Loucy (cell line): ENCODE results near the gene MROH8.

Source experiments
- H2AFZ ChIP-seq: fragments of 200-600 bp; sonication (generic); 2 replicates; pipeline ENCODE4 v1.6.0; 2016; ENCODE audit warnings: antibody characterized with exemption, mild to moderate bottlenecking, low read length, moderate library complexity
- H3F3A ChIP-seq: fragments of 200-600 bp; 2 replicates; pipeline ENCODE4 v1.6.0; 2016; ENCODE audit warnings: antibody characterized with exemption, low read depth, mild to moderate bottlenecking
- H3K27me3 ChIP-seq: fragments of 200-600 bp; sonication (generic); 2 replicates; pipeline ENCODE4 v1.6.1; 2014; ENCODE audit warnings: low read length, mild to moderate bottlenecking; ENCODE audit not compliant: insufficient read depth, poor library complexity, severe bottlenecking
- H3K36me3 ChIP-seq: fragments of 200-600 bp; sonication (generic); 2 replicates; pipeline ENCODE4 v1.6.1; 2016; ENCODE audit warnings: low read length; ENCODE audit not compliant: insufficient read depth
- H3K4me1 ChIP-seq: fragments of 200-600 bp; sonication (generic); 2 replicates; pipeline ENCODE4 v1.5.1; 2014; ENCODE audit warnings: low read length, mild to moderate bottlenecking; ENCODE audit not compliant: insufficient read depth, poor library complexity, severe bottlenecking
- H3K4me2 ChIP-seq: fragments of 200-600 bp; sonication (generic); 2 replicates; pipeline ENCODE4 v1.6.0; 2014; ENCODE audit warnings: antibody characterized with exemption, low read length, low read depth, mild to moderate bottlenecking; ENCODE audit not compliant: poor library complexity, severe bottlenecking
- H3K4me3 ChIP-seq: fragments of 200-600 bp; sonication (generic); 2 replicates; pipeline ENCODE4 v1.5.1; 2014; ENCODE audit warnings: low read length, mild to moderate bottlenecking, mixed read lengths; ENCODE audit not compliant: poor library complexity, severe bottlenecking
- H3K79me2 ChIP-seq: fragments of 200-600 bp; sonication (generic); 2 replicates; pipeline ENCODE4 v1.6.1; 2014; ENCODE audit warnings: low read length; ENCODE audit not compliant: insufficient read depth
- H3K9ac ChIP-seq: fragments of 200-600 bp; sonication (generic); 2 replicates; pipeline ENCODE4 v1.6.0; 2014; ENCODE audit warnings: mild to moderate bottlenecking, low read depth, low read length, moderate library complexity; ENCODE audit not compliant: poor library complexity, severe bottlenecking
- H3K9me2 ChIP-seq: fragments of 200-600 bp; sonication (generic); replicated peaks from 2 replicates; pipeline ENCODE4 v1.6.1; 2016; ENCODE audit warnings: low read depth, low read length, mixed read lengths
- H3K9me3 ChIP-seq: fragments of 200-600 bp; sonication (generic); 2 replicates; pipeline ENCODE4 v1.6.1; 2014; ENCODE audit warnings: mild to moderate bottlenecking, antibody characterized with exemption, low read length, low read depth; ENCODE audit not compliant: insufficient read depth
- H4K20me1 ChIP-seq: fragments of 200-600 bp; sonication (generic); 2 replicates; pipeline ENCODE4 v1.6.0; 2014; ENCODE audit warnings: antibody characterized with exemption, low read length, mild to moderate bottlenecking; ENCODE audit not compliant: insufficient read depth, poor library complexity, severe bottlenecking
- CTCF ChIP-seq: fragments of 200-600 bp; sonication (generic); conservative IDR thresholded peaks from 2 replicates; pipeline ENCODE4 v1.5.1; 2014; ENCODE audit warnings: mild to moderate bottlenecking, antibody characterized with exemption, low read length
- EZH2phosphoT487 ChIP-seq: fragments of 200-600 bp; IDR thresholded peaks from 2 replicates; pipeline ENCODE4 v1.6.1; 2018; ENCODE audit warnings: antibody characterized with exemption, mild to moderate bottlenecking, moderate library complexity, borderline replicate concordance

MROH8 gene

GRCh38 chr20:37077009-37077408 is 102.3 kb downstream of the MROH8 start:
- peaks cover 30% of the 10 kb centered on the region for H4K20me1 ChIP-seq
- H3K9me3 ChIP-seq = peaks cover 5% of the 10 kb centered on the region; the same call in 1 of the 2 replicates
- H3K4me1 ChIP-seq = no peaks in the 10 kb centered on the region
- H3K27me3 ChIP-seq = no peaks in the 10 kb centered on the region
- H3K4me2 ChIP-seq = no peak overlapping the region
- H3F3A ChIP-seq = no peaks in the 10 kb centered on the region
- peaks cover 57% of the 10 kb centered on the region; the same call in 1 of the 2 replicates for H3K36me3 ChIP-seq
- no peaks in the 10 kb centered on the region for H3K9me2 ChIP-seq
- H3K79me2 ChIP-seq = peaks cover 89% of the 10 kb centered on the region
- H2AFZ ChIP-seq = no peak overlapping the region
- H3K9ac ChIP-seq = no peak overlapping the region
- no peak overlapping the region for H3K4me3 ChIP-seq
- no peak for TF ChIP-seq EZH2phosphoT487
- no peak for TF ChIP-seq CTCF

- Histone ChIP-seq H3K36me3 (peaks cover 50% of the 10 kb centered on the region; the same call in 1 of the 2 replicates), H3F3A (no peaks in the 10 kb centered on the region), H3K9ac (no peak overlapping the region), H3K4me2 (no peak overlapping the region), H2AFZ (no peak overlapping the region), H3K4me3 (no peak overlapping the region), H3K9me3 (peaks cover 5% of the 10 kb centered on the region; the same call in 1 of the 2 replicates), H3K4me1 (no peaks in the 10 kb centered on the region), H4K20me1 (peaks cover 24% of the 10 kb centered on the region), H3K79me2 (peaks cover 82% of the 10 kb centered on the region), H3K27me3 (no peaks in the 10 kb centered on the region), H3K9me2 (no peaks in the 10 kb centered on the region)
- no peak for TF ChIP-seq EZH2phosphoT487
- TF ChIP-seq CTCF = no peak
Measured at GRCh38 chr20:37075932-37076685, 103.2 kb downstream of the MROH8 start.

GRCh38 chr20:37072293-37073196 is 106.8 kb downstream of the MROH8 start:
- no peaks in the 10 kb centered on the region for H3K27me3 ChIP-seq
- no peak overlapping the region for H3K9ac ChIP-seq
- H3K9me3 ChIP-seq = peaks cover 5% of the 10 kb centered on the region; the same call in 1 of the 2 replicates
- H3K79me2 ChIP-seq = peaks cover 56% of the 10 kb centered on the region
- peaks cover 37% of the 10 kb centered on the region; the same call in 1 of the 2 replicates for H3K36me3 ChIP-seq
- no peaks in the 10 kb centered on the region for H3F3A ChIP-seq
- no peak overlapping the region for H3K4me2 ChIP-seq
- no peak overlapping the region for H3K4me3 ChIP-seq
- no peaks in the 10 kb centered on the region for H3K4me1 ChIP-seq
- peaks cover 15% of the 10 kb centered on the region for H4K20me1 ChIP-seq
- no peaks in the 10 kb centered on the region for H3K9me2 ChIP-seq
- H2AFZ ChIP-seq = no peak overlapping the region
- TF ChIP-seq EZH2phosphoT487 (no peak), CTCF (no peak)
